Trophoblast cell (in vitro differentiated cells and primary cell): ENCODE measurements around the gene KBTBD12.

Source experiments
- DNase-seq, 2 donors: peaks; one replicate each; pipeline ENCODE4 v3.0.0-alpha.2; 2016
- H2AFZ ChIP-seq: 2 replicates; pipeline ENCODE4 v1.6.1; 2013; ENCODE audit warnings: low read length, moderate library complexity, mild to moderate bottlenecking; ENCODE audit not compliant: insufficient read depth, poor library complexity
- H2AK5ac ChIP-seq: 2 replicates; pipeline ENCODE4 v1.6.1; 2013; ENCODE audit warnings: mild to moderate bottlenecking, low read length
- H2BK120ac ChIP-seq: 2 replicates; pipeline ENCODE4 v1.6.1; 2013; ENCODE audit warnings: low read length, mild to moderate bottlenecking, moderate library complexity; ENCODE audit not compliant: insufficient read depth, poor library complexity
- H2BK12ac ChIP-seq: 2 replicates; pipeline ENCODE4 v1.6.1; 2013; ENCODE audit warnings: mild to moderate bottlenecking, low read length, moderate library complexity
- H2BK5ac ChIP-seq: 2 replicates; pipeline ENCODE4 v1.6.1; 2013; ENCODE audit warnings: low read length, low read depth, moderate library complexity, mild to moderate bottlenecking; ENCODE audit not compliant: poor library complexity
- H3K14ac ChIP-seq: 2 replicates; pipeline ENCODE4 v1.6.1; 2013; ENCODE audit warnings: mild to moderate bottlenecking, low read length
- H3K18ac ChIP-seq: 2 replicates; pipeline ENCODE4 v1.6.1; 2013; ENCODE audit warnings: mild to moderate bottlenecking, low read length
- H3K23ac ChIP-seq: 2 replicates; pipeline ENCODE4 v1.6.1; 2013; ENCODE audit warnings: low read length
- H3K27ac ChIP-seq: 2 replicates; pipeline ENCODE4 v1.5.1; 2013; ENCODE audit warnings: low read depth, mild to moderate bottlenecking, inconsistent platforms, low read length, moderate library complexity
- H3K27me3 ChIP-seq: 2 replicates; pipeline ENCODE4 v1.6.1; 2013; ENCODE audit warnings: inconsistent platforms, mild to moderate bottlenecking, low read length, moderate library complexity; ENCODE audit not compliant: insufficient read depth
- H3K36me3 ChIP-seq, 2 experiments: 1 replicate in 1 of 2; 2 replicates in 1 of 2; pipeline ENCODE4 v1.6.1; 2013; ENCODE audit warnings: low read length in 2 of 2, mild to moderate bottlenecking in 2 of 2, moderate library complexity in 1 of 2; ENCODE audit not compliant: insufficient read depth in 2 of 2, control insufficient read depth in 1 of 2
- H3K4ac ChIP-seq: 2 replicates; pipeline ENCODE4 v1.6.1; 2013; ENCODE audit warnings: low read depth, mild to moderate bottlenecking, low read length, moderate library complexity
- H3K4me1 ChIP-seq, 2 experiments: 1 replicate in 1 of 2; 2 replicates in 1 of 2; pipeline ENCODE4 v1.6.1; 2013; ENCODE audit warnings: low read length in 2 of 2, mild to moderate bottlenecking in 2 of 2, moderate library complexity in 1 of 2; ENCODE audit not compliant: insufficient read depth in 2 of 2, control insufficient read depth in 1 of 2
- H3K4me2 ChIP-seq: 2 replicates; pipeline ENCODE4 v1.6.1; 2013; ENCODE audit warnings: inconsistent platforms, mild to moderate bottlenecking, low read length, moderate library complexity
- H3K4me3 ChIP-seq: 2 replicates; pipeline ENCODE4 v1.5.1; 2013; ENCODE audit warnings: mild to moderate bottlenecking, low read depth, low read length, inconsistent platforms
- H3K79me1 ChIP-seq: one replicate; pipeline ENCODE4 v1.6.1; 2013; ENCODE audit warnings: low read length
- H3K79me2 ChIP-seq: 2 replicates; pipeline ENCODE4 v1.6.1; 2013; ENCODE audit warnings: low read length, mild to moderate bottlenecking; ENCODE audit not compliant: control insufficient read depth, insufficient read depth, poor library complexity
- H3K9ac ChIP-seq: 2 replicates; pipeline ENCODE4 v1.6.1; 2013; ENCODE audit warnings: mild to moderate bottlenecking, low read length
- H3K9me3 ChIP-seq: 2 replicates; pipeline ENCODE4 v1.6.1; 2013; ENCODE audit warnings: low read depth, mild to moderate bottlenecking, control low read depth, inconsistent platforms, low read length; ENCODE audit not compliant: insufficient read depth
- H4K12ac ChIP-seq: 2 replicates; pipeline ENCODE4 v1.6.1; 2013; ENCODE audit warnings: low read depth, mild to moderate bottlenecking, low read length, moderate library complexity
- H4K8ac ChIP-seq: 2 replicates; pipeline ENCODE4 v1.6.1; 2013; ENCODE audit warnings: low read depth, mild to moderate bottlenecking, low read length, moderate library complexity
- H4K91ac ChIP-seq: one replicate; pipeline ENCODE4 v1.6.1; 2013; ENCODE audit warnings: low read depth, mild to moderate bottlenecking, low read length, moderate library complexity
- WGBS: extraction: QIAGEN DNeasy Blood & Tissue Kit; methylation state at CpG from one replicate; pipeline ENCODE4 v1.1.7; 2013; ENCODE audit warnings: missing lambda C conversion rate; ENCODE audit not compliant: insufficient read length, insufficient coverage; ENCODE audit errors: extremely low coverage; 5-methylcytosine and 5-hydroxymethylcytosine counted together

The KBTBD12 gene

DNA sequence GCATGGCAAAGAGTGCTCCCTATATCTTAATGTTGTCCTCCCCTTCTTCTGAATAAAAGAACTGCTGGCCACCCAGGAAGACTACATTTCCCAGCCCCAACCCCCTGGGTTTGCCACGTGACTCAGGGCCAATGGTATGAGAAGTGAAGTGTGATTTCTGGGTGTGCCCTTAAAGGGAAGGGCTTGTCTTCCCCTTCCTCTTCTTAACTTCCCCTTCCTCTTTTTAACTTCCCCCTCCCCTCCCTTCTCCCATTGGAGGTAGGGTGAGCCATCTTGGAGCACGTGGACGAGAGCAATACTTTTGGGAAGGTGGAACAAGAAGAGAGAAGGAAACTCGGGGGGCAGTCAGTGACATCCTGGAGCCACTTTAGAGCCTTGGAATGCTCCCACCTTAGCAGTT, 6.8 kb upstream of the KBTBD12 start:
- no peak overlapping the region for H3K9ac ChIP-seq
- no peak for DNase-seq
- H4K8ac ChIP-seq: no peak overlapping the region
- no peak overlapping the region for H3K14ac ChIP-seq
- H3K23ac ChIP-seq: no peak overlapping the region
- H3K36me3 ChIP-seq: no peaks in the 10 kb centered on the region
- no peak overlapping the region for H3K4ac ChIP-seq
- no peak overlapping the region for H2BK120ac ChIP-seq
- H2AFZ ChIP-seq: no peak overlapping the region
- no peak overlapping the region for H3K27ac ChIP-seq
- H3K18ac ChIP-seq: no peak overlapping the region
- H3K4me1 ChIP-seq: peaks cover 0 to 8% of the 10 kb centered on the region in 2 experiments
- H2BK5ac ChIP-seq: no peak overlapping the region
- no peak overlapping the region for H2AK5ac ChIP-seq
- WGBS: no CpG with 5 or more reads among the region's 4 CpGs
- H3K4me2 ChIP-seq: no peak overlapping the region
- no peak overlapping the region for H2BK12ac ChIP-seq
- no peak overlapping the region for H4K12ac ChIP-seq
- H3K9me3 ChIP-seq: no peaks in the 10 kb centered on the region
- H4K91ac ChIP-seq: no peak overlapping the region
- H3K79me2 ChIP-seq: no peaks in the 10 kb centered on the region
- no peak overlapping the region for H3K4me3 ChIP-seq
- no peaks in the 10 kb centered on the region for H3K79me1 ChIP-seq
- H3K27me3 ChIP-seq: no peaks in the 10 kb centered on the region

DNA sequence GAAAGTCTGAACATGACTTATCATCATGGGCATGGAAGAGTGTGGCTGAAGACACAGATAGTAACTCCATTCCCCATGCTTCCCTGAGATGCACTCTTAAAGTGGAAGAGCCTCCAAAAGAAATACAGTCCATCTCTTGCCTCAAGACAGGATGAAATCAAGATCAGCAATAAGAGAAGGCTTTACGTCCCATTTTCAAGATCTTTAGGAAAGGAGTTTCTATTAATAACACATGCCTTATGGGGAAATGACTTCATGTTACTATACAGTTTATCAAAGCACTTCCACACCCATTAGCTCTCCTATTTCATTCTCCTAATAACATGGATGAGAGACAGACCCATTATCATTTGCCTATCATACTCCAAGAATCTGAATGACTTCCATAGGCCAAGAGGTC, 6.1 kb upstream of the KBTBD12 start:
- Histone ChIP-seq H2BK5ac (no peak overlapping the region), H3K23ac (no peak overlapping the region), H2BK120ac (no peak overlapping the region), H2BK12ac (no peak overlapping the region), H3K27me3 (no peaks in the 10 kb centered on the region), H4K12ac (no peak overlapping the region), H3K14ac (no peak overlapping the region), H3K18ac (no peak overlapping the region), H4K91ac (no peak overlapping the region), H2AK5ac (no peak overlapping the region), H3K9ac (no peak overlapping the region), H3K36me3 (no peaks in the 10 kb centered on the region), H3K4me1 (peaks cover 0 to 2% of the 10 kb centered on the region in 2 experiments), H3K79me2 (no peaks in the 10 kb centered on the region), H3K27ac (no peak overlapping the region), H3K4me3 (no peak overlapping the region), H3K9me3 (no peaks in the 10 kb centered on the region), H4K8ac (no peak overlapping the region), H3K79me1 (no peaks in the 10 kb centered on the region), H3K4me2 (no peak overlapping the region), H3K4ac (no peak overlapping the region), H2AFZ (no peak overlapping the region)
- no peak for DNase-seq
- no CpG with 5 or more reads among the region's 1 CpG for WGBS

DNA sequence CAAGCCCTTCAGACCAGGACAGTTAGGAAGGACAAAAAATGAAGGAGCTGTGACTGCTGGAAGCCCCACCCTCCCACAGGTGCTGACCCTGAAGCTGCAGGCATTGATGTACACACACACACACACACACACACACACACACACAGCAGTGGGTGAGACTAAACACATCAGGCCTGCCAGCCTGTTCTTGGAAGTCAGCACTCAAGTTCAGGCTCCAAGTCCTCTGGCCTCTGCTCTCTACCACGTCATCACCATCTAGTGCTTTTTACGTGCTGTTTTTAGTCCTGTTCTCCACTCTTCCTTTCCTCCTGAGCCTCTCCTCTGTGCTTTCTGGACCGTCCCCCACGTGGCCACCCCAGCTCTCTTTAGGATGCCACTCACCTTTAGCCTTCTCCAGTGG, 5.4 kb upstream of the KBTBD12 start:
- H3K9ac ChIP-seq: no peak overlapping the region
- no peak overlapping the region for H4K8ac ChIP-seq
- no peaks in the 10 kb centered on the region for H3K36me3 ChIP-seq
- no peaks in the 10 kb centered on the region for H3K79me2 ChIP-seq
- H3K4me1 ChIP-seq: peaks cover 0 to 2% of the 10 kb centered on the region in 2 experiments
- no peaks in the 10 kb centered on the region for H3K9me3 ChIP-seq
- no CpG with 5 or more reads among the region's 4 CpGs for WGBS
- no peak overlapping the region for H3K23ac ChIP-seq
- no peak overlapping the region for H4K91ac ChIP-seq
- H3K79me1 ChIP-seq: no peaks in the 10 kb centered on the region
- no peak overlapping the region for H3K27ac ChIP-seq
- H3K18ac ChIP-seq: no peak overlapping the region
- no peak overlapping the region for H2AFZ ChIP-seq
- H4K12ac ChIP-seq: no peak overlapping the region
- no peaks in the 10 kb centered on the region for H3K27me3 ChIP-seq
- no peak overlapping the region for H2BK120ac ChIP-seq
- H2BK5ac ChIP-seq: no peak overlapping the region
- no peak overlapping the region for H2BK12ac ChIP-seq
- H3K14ac ChIP-seq: no peak overlapping the region
- no peak overlapping the region for H3K4me2 ChIP-seq
- H3K4ac ChIP-seq: no peak overlapping the region
- no peak for DNase-seq
- peak overlapping the region; percentile 10 for H3K4me3 ChIP-seq
- H2AK5ac ChIP-seq: no peak overlapping the region

DNA sequence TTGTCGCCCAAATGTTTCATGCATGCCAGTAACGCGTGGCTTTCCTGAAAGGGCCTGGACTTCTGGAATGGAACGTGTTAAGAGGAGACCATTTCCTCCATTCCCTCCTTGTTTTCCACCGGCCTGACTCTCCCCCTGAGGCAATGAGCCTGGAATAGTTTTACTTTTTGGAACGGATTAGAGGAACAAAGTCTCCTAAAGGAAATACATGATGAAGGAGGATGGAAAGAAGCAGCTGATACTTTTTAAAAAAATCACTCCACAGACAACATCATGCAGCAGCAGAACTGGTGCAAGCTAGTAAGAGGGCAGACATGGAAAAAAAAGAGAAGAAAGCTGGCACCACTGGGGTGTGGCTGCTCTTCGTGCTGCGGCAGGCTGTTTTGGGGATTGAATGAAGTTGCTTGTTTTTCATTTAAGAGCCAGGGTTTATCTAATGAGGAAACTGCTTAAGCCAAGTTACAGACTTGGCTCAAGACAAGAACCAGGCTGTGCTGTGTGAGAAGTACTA, 3.6 kb upstream of the KBTBD12 start:
- H2AK5ac ChIP-seq: no peak overlapping the region
- DNase-seq: no peak
- peaks cover 0 to 2% of the 10 kb centered on the region in 2 experiments for H3K4me1 ChIP-seq
- no peaks in the 10 kb centered on the region for H3K79me2 ChIP-seq
- WGBS: no CpG with 5 or more reads among the region's 8 CpGs
- H3K36me3 ChIP-seq: no peaks in the 10 kb centered on the region
- H4K91ac ChIP-seq: no peak overlapping the region
- H3K79me1 ChIP-seq: no peaks in the 10 kb centered on the region
- H3K27ac ChIP-seq: no peak overlapping the region
- no peak overlapping the region for H4K8ac ChIP-seq
- no peak overlapping the region for H3K4ac ChIP-seq
- no peak overlapping the region for H2BK12ac ChIP-seq
- H3K23ac ChIP-seq: no peak overlapping the region
- H3K4me3 ChIP-seq: no peak overlapping the region
- H3K9ac ChIP-seq: no peak overlapping the region
- H4K12ac ChIP-seq: no peak overlapping the region
- no peak overlapping the region for H2BK120ac ChIP-seq
- H2BK5ac ChIP-seq: no peak overlapping the region
- H3K14ac ChIP-seq: no peak overlapping the region
- H2AFZ ChIP-seq: no peak overlapping the region
- H3K18ac ChIP-seq: no peak overlapping the region
- H3K9me3 ChIP-seq: no peaks in the 10 kb centered on the region
- H3K27me3 ChIP-seq: peaks cover 7% of the 10 kb centered on the region
- no peak overlapping the region for H3K4me2 ChIP-seq
